Neuron (in vitro differentiated cells): ENCODE measurements around the gene RHEBL1.

Source experiments
- H2AFZ ChIP-seq: one replicate; pipeline ENCODE4 v1.6.1; 2013; ENCODE audit warnings: low read depth, mild to moderate bottlenecking, inconsistent platforms, low read length, moderate library complexity
- H3K27me3 ChIP-seq: one replicate; pipeline ENCODE4 v1.6.1; 2013; ENCODE audit warnings: low read length; ENCODE audit not compliant: insufficient read depth
- H3K36me3 ChIP-seq: one replicate; pipeline ENCODE4 v1.6.1; 2013; ENCODE audit warnings: low read length; ENCODE audit not compliant: insufficient read depth
- H3K4me1 ChIP-seq: one replicate; pipeline ENCODE4 v1.6.1; 2013; ENCODE audit warnings: low read length; ENCODE audit not compliant: insufficient read depth
- H3K4me3 ChIP-seq: 2 replicates; pipeline ENCODE4 v1.5.1; 2013; ENCODE audit warnings: mild to moderate bottlenecking, low read length, moderate library complexity
- H3K9me3 ChIP-seq: one replicate; pipeline ENCODE4 v1.6.1; 2013; ENCODE audit warnings: low read length

The RHEBL1 gene

GRCh38 chr12:49032679-49033447 is 36.9 kb downstream of the RHEBL1 start:
- Histone ChIP-seq H3K27me3 (no peaks in the 10 kb centered on the region), H3K9me3 (no peaks in the 10 kb centered on the region), H2AFZ (no peak overlapping the region), H3K36me3 (peaks cover 93% of the 10 kb centered on the region), H3K4me1 (no peaks in the 10 kb centered on the region), H3K4me3 (no peak overlapping the region)

- H2AFZ ChIP-seq: no peak overlapping the region
- no peak overlapping the region for H3K4me3 ChIP-seq
- H3K36me3 ChIP-seq: peaks cover 92% of the 10 kb centered on the region
- H3K4me1 ChIP-seq: no peaks in the 10 kb centered on the region
- no peaks in the 10 kb centered on the region for H3K27me3 ChIP-seq
- no peaks in the 10 kb centered on the region for H3K9me3 ChIP-seq
Measured at GRCh38 chr12:49032276-49032675, 37.5 kb downstream of the RHEBL1 start.

GRCh38 chr12:49031573-49032161 is 38.1 kb downstream of the RHEBL1 start:
- no peaks in the 10 kb centered on the region for H3K9me3 ChIP-seq
- peaks cover 92% of the 10 kb centered on the region for H3K36me3 ChIP-seq
- H3K4me1 ChIP-seq: no peaks in the 10 kb centered on the region
- H3K27me3 ChIP-seq: no peaks in the 10 kb centered on the region
- H2AFZ ChIP-seq: no peak overlapping the region
- no peak overlapping the region for H3K4me3 ChIP-seq

- H2AFZ ChIP-seq: no peak overlapping the region
- H3K27me3 ChIP-seq: no peaks in the 10 kb centered on the region
- no peaks in the 10 kb centered on the region for H3K9me3 ChIP-seq
- H3K4me3 ChIP-seq: no peak overlapping the region
- H3K4me1 ChIP-seq: no peaks in the 10 kb centered on the region
- H3K36me3 ChIP-seq: peaks cover 94% of the 10 kb centered on the region
Measured at GRCh38 chr12:49030714-49031572, 38.8 kb downstream of the RHEBL1 start.

- H3K4me3 ChIP-seq: no peak overlapping the region
- peaks cover 96% of the 10 kb centered on the region for H3K36me3 ChIP-seq
- no peak overlapping the region for H2AFZ ChIP-seq
- no peaks in the 10 kb centered on the region for H3K27me3 ChIP-seq
- no peaks in the 10 kb centered on the region for H3K9me3 ChIP-seq
- no peaks in the 10 kb centered on the region for H3K4me1 ChIP-seq
Measured at GRCh38 chr12:49030119-49030518, 39.7 kb downstream of the RHEBL1 start.

GRCh38 chr12:49028666-49029275 is 41.0 kb downstream of the RHEBL1 start:
- Histone ChIP-seq H3K36me3 (peaks cover 96% of the 10 kb centered on the region), H3K9me3 (no peaks in the 10 kb centered on the region)

GRCh38 chr12:49027846-49028555 is 41.8 kb downstream of the RHEBL1 start:
- no peaks in the 10 kb centered on the region for H3K27me3 ChIP-seq
- H3K4me3 ChIP-seq: no peak overlapping the region
- H3K9me3 ChIP-seq: no peaks in the 10 kb centered on the region
- H3K36me3 ChIP-seq: peaks cover 96% of the 10 kb centered on the region
- no peaks in the 10 kb centered on the region for H3K4me1 ChIP-seq
- H2AFZ ChIP-seq: no peak overlapping the region

More at GRCh38 chr12:49028666-49029275, 41.0 kb downstream of the RHEBL1 start:
- no peak overlapping the region for H2AFZ ChIP-seq
- no peaks in the 10 kb centered on the region for H3K27me3 ChIP-seq
- no peak overlapping the region for H3K4me3 ChIP-seq
- no peaks in the 10 kb centered on the region for H3K4me1 ChIP-seq

- peaks cover 96% of the 10 kb centered on the region for H3K36me3 ChIP-seq
- H3K4me3 ChIP-seq: no peak overlapping the region
- H2AFZ ChIP-seq: no peak overlapping the region
- no peaks in the 10 kb centered on the region for H3K27me3 ChIP-seq
- H3K9me3 ChIP-seq: no peaks in the 10 kb centered on the region
- no peaks in the 10 kb centered on the region for H3K4me1 ChIP-seq
Measured at GRCh38 chr12:49026678-49027480, 42.9 kb downstream of the RHEBL1 start.

GRCh38 chr12:49026101-49026500 is 43.7 kb downstream of the RHEBL1 start:
- Histone ChIP-seq H3K27me3 (no peaks in the 10 kb centered on the region), H2AFZ (no peak overlapping the region), H3K9me3 (no peaks in the 10 kb centered on the region), H3K36me3 (peaks cover 95% of the 10 kb centered on the region), H3K4me3 (no peak overlapping the region), H3K4me1 (no peaks in the 10 kb centered on the region)

- H3K36me3 ChIP-seq: peaks cover 89% of the 10 kb centered on the region
- H3K4me3 ChIP-seq: no peak overlapping the region
- no peak overlapping the region for H2AFZ ChIP-seq
- no peaks in the 10 kb centered on the region for H3K9me3 ChIP-seq
- H3K27me3 ChIP-seq: no peaks in the 10 kb centered on the region
- H3K4me1 ChIP-seq: no peaks in the 10 kb centered on the region
Measured at GRCh38 chr12:49025463-49025862, 44.3 kb downstream of the RHEBL1 start.

- no peaks in the 10 kb centered on the region for H3K9me3 ChIP-seq
- peaks cover 81% of the 10 kb centered on the region for H3K36me3 ChIP-seq
- H3K4me1 ChIP-seq: peaks cover 1% of the 10 kb centered on the region
- H3K27me3 ChIP-seq: no peaks in the 10 kb centered on the region
- no peak overlapping the region for H3K4me3 ChIP-seq
- no peak overlapping the region for H2AFZ ChIP-seq
Measured at GRCh38 chr12:49024543-49024942, 45.2 kb downstream of the RHEBL1 start.

- Histone ChIP-seq H3K9me3 (no peaks in the 10 kb centered on the region), H3K4me1 (peaks cover 7% of the 10 kb centered on the region), H3K27me3 (no peaks in the 10 kb centered on the region), H3K36me3 (peaks cover 74% of the 10 kb centered on the region), H3K4me3 (no peak overlapping the region), H2AFZ (no peak overlapping the region)
Measured at GRCh38 chr12:49023812-49024211, 46.0 kb downstream of the RHEBL1 start.
